ENCODE data around the gene UEVLD. TPM values are rescaled to one million over a fixed set of nuclear protein-coding genes. Genes with fewer than 3 reads are reported as not detected.

Gene UEVLD
- total and polyA plus RNA-seq, 10 donors, result 4.1 to 23.0 (median 19.7) TPM

DNA sequence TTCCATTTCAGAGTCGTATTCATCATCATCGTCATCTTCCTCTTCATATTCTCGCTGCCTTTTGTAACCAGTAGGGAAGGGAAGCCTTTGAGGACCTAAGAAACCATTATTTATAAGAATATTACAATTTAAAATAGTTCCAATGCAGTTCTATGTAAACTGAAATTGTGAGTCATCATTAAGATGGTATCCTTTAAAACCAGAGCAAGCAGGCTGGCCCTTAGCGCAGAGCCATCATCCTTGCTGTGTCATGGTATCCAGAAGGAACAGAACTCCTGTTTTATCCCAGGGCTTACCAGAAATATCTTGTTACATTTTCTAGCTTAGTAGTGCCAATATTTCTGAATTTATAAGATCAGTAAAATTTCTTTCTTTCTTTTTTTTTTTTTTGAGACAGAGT is 23.9 kb upstream of the UEVLD start:
- Histone ChIP-seq H3K4me1 (peaks cover 0 to 19% (median 5%) of the 10 kb centered on the region in 6 donors), H3K36me3 (peaks cover 3 to 95% (median 57%) of the 10 kb centered on the region in 6 donors), H3K4me3 (no peak overlapping the region), H3K27ac (no peak overlapping the region), H3K27me3 (replicated peaks in 1 of 7) (no peaks in the 10 kb centered on the region), H3K9me3 (no peaks in the 10 kb centered on the region)
- DNase-seq, result no peak
- TF ChIP-seq, protein P1, sequence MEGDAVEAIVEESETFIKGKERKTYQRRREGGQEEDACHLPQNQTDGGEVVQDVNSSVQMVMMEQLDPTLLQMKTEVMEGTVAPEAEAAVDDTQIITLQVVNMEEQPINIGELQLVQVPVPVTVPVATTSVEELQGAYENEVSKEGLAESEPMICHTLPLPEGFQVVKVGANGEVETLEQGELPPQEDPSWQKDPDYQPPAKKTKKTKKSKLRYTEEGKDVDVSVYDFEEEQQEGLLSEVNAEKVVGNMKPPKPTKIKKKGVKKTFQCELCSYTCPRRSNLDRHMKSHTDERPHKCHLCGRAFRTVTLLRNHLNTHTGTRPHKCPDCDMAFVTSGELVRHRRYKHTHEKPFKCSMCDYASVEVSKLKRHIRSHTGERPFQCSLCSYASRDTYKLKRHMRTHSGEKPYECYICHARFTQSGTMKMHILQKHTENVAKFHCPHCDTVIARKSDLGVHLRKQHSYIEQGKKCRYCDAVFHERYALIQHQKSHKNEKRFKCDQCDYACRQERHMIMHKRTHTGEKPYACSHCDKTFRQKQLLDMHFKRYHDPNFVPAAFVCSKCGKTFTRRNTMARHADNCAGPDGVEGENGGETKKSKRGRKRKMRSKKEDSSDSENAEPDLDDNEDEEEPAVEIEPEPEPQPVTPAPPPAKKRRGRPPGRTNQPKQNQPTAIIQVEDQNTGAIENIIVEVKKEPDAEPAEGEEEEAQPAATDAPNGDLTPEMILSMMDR (IDR thresholded peaks at IDR 0.05 in 8 of 11, conservative IDR thresholded peaks at IDR 0.05 in 3 of 11), result no peak
- TF ChIP-seq POLR2A (IDR thresholded peaks at IDR 0.05) (no peak), POLR2AphosphoS5 (IDR thresholded peaks at IDR 0.05) (no peak)
- WGBS, 5 donors, result 87 to 97% (median 94%) methylated on average over 4 of the region's 4 CpGs
- intact Hi-C loops (cut with DNase I; ENCODE audit: low total_unique reads), result no loop called here

DNA sequence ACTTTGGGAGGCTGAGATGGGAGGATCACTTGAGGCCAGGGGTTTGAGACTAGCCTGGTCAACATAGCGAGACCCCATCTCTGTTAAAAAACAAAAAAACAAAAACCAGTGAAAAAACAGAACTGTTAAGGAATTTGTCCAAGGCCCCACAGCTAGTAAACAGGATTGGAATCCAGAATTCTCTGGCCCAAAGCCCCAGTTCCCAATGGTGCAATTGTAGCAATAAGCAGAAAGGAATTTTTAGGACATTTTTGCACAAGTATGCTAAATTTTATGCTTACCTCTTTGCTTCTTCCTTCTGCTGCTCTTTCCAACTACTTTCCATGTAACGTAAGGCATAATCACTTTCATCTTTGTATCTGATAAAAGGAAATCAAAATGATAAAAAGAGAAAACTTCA is 22.7 kb upstream of the UEVLD start:
- 90 to 100% (median 97%) methylated on average over 2 of the region's 2 CpGs for WGBS, 5 donors
- H3K27me3 ChIP-seq (replicated peaks in 1 of 7), result no peaks in the 10 kb centered on the region
- H3K36me3 ChIP-seq, result peaks cover 3 to 98% (median 60%) of the 10 kb centered on the region in 6 donors
- no peak overlapping the region for H3K27ac ChIP-seq
- TF ChIP-seq POLR2AphosphoS5 (IDR thresholded peaks at IDR 0.05) (no peak), POLR2A (IDR thresholded peaks at IDR 0.05) (no peak)
- TF ChIP-seq, protein P1 (IDR thresholded peaks at IDR 0.05 in 8 of 11, conservative IDR thresholded peaks at IDR 0.05 in 3 of 11), result no peak
- H3K4me1 ChIP-seq, result peaks cover 0 to 7% (median 1%) of the 10 kb centered on the region in 6 donors
- intact Hi-C loops (cut with DNase I; ENCODE audit: low total_unique reads), result no loop called here
- DNase-seq, result no peak
- H3K9me3 ChIP-seq, result no peaks in the 10 kb centered on the region
- no peak overlapping the region for H3K4me3 ChIP-seq

DNA sequence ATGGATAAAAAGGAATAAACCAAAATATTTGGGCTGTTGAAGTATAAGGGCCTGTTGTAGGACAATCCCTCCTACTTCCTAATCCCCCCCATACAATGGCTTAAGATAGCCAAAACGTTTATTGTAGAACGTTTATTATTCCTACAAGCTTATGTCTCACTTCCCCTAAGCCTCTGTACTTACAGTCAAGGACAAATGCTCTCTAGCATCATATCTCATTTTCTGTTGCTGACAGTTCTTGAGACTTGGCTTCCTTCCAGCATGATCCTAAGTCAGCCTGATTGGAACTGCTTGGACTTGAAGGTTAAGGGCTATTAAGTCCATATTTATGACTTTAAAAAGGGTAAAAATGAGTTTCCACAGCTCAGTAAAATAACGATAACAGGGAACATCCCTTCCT is 19.8 kb upstream of the UEVLD start:
- intact Hi-C loops (cut with DNase I; ENCODE audit: low total_unique reads), result no loop called here

DNA sequence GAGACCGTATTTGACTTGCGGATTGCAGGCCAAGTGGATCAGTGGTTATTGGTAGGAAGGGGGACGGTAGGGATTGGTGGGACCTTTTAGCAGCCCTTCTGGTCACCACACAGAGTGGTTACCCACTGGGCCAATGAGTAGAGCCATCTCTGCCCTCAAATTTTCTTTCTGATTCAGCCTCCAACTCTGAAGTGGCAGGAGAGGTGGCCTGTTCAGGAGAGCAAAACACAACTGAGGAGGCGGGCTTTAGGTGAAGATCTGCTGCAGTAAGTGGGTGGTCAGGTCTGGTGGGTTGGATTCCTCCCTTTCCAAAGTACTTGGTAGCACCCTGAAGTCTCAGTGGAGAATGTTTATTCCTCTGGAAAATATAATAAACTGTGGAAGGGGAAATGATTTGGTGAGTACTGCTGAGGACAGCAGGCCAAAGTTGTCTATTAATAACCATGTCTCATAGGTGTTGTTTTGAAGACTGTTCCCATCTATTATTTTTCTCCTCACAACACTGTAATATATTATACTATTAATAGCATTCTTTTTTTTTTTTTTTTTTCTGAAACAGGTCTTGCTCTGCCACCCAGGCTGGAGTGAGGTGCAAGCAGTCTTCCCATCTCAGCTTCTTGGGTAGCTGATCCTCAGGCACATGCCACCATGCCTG is 12.5 kb upstream of the UEVLD start:
- intact Hi-C loops (cut with DNase I; ENCODE audit: low total_unique reads), result no loop called here
- Histone ChIP-seq H3K4me3 (no peak overlapping the region), H3K4me1 (no peaks in the 10 kb centered on the region), H3K36me3 (peaks cover 0 to 27% (median 2%) of the 10 kb centered on the region in 6 donors), H3K27me3 (replicated peaks in 1 of 7) (no peaks in the 10 kb centered on the region), H3K9me3 (no peaks in the 10 kb centered on the region), H3K27ac (no peak overlapping the region)
- no peak for DNase-seq
- 90 to 98% (median 94%) methylated on average over 4 of the region's 4 CpGs for WGBS, 5 donors
- TF ChIP-seq POLR2AphosphoS5 (IDR thresholded peaks at IDR 0.05) (no peak), POLR2A (IDR thresholded peaks at IDR 0.05) (no peak)
- TF ChIP-seq, protein P1 (IDR thresholded peaks at IDR 0.05 in 8 of 11, conservative IDR thresholded peaks at IDR 0.05 in 3 of 11), result no peak

More for the DNA sequence above, 19.8 kb upstream of the UEVLD start:
- 56 to 73% (median 67%) methylated on average over 3 of the region's 3 CpGs for WGBS, 5 donors
- peaks cover 0 to 91% (median 40%) of the 10 kb centered on the region in 6 donors for H3K36me3 ChIP-seq
- no peak for TF ChIP-seq POLR2AphosphoS5 (IDR thresholded peaks at IDR 0.05)
- no peaks in the 10 kb centered on the region for H3K27me3 ChIP-seq (replicated peaks in 1 of 7)
- H3K4me1 ChIP-seq, result no peaks in the 10 kb centered on the region
- H3K4me3 ChIP-seq, result no peak overlapping the region
- DNase-seq, result no peak
- no peak overlapping the region for H3K27ac ChIP-seq
- H3K9me3 ChIP-seq, result no peaks in the 10 kb centered on the region

Measured in spleen (tissue), 11 donors.